HG02884 (cell line): ENCODE measurements around the gene PLIN5.
"Not testable (repeated sequence)": the region's sequence is repeated elsewhere in the genome, so short reads cannot be mapped to it uniquely, and the experiment has no call there.

Source experiments
- ATAC-seq: cut with Tn5 transposase; IDR thresholded peaks from one replicate; pipeline ENCODE4 v1.9.1; 2021; ENCODE audit warnings: mild to moderate bottlenecking, moderate library complexity; ENCODE audit not compliant: unreplicated experiment

PLIN5 gene

GRCh38 chr19:4568886-4569285 is 33.9 kb upstream of the PLIN5 start:
- no peak for ATAC-seq

- ATAC-seq, result no peak
Observed at GRCh38 chr19:4567584-4568071, 32.6 kb upstream of the PLIN5 start.

DNA sequence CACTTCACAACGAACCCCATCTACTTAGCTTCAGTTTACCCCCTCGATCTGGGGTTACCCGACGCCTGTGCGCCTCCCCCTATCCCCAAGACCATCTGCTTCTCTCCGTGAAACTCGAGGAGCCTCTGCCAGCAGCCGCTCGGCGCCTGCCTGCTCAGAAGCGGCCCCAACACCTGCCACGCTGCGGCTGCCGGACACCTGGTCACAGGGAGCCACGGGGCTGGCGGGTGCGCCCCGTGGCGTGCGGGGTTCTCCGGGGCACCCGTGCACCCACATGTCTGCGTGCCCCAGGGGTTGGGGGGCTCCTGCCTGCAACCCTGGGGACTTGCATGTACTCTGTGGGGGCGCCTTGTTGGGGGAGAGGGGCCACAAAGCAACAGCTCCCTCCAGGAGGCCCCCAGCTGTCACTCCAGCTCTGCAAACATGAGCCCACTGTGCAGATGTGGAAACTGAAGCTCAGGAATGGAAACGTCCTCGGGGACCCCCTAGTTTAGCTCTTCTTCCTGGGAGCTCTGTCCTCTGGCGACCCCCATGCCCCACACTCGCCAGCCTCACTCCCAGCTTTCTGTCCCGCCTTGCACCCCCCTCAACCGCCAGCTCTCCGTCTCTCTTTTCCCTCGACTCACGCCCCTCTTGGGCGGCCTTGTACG is 31.5 kb upstream of the PLIN5 start:
- ATAC-seq, result no peak

DNA sequence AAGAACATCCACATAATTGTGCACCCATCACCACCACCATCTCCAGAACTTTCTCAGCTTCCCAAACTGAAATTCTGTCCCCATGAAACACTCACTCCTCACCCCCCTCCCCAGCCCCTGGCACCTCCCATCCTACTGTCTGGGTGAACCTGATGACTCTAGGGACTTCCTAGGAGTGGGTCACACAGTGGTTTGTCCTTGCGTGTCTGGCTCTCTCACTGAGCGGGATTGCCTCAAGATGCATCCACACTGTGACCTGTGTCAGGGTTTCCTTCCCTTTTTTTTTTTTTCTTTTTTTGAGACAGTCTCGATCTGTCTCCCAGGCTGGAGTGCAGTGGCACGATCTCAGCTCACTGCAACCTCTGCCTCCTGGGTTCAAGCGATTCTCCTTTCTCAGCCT is 28.5 kb upstream of the PLIN5 start:
- ATAC-seq, result not testable (repeated sequence)

DNA sequence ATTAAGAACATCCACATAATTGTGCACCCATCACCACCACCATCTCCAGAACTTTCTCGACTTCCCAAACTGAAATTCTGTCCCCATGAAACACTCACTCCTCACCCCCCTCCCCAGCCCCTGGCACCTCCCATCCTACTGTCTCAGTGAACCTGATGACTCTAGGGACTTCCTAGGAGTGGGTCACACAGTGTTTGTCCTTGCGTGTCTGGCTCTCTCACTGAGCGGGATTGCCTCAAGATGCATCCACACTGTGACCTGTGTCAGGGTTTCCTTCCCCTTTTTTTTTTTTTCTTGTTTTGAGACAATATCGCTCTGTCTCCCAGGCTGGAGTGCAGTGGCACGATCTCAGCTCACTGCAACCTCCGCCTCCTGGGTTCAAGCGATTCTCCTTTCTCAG is 27.1 kb upstream of the PLIN5 start:
- ATAC-seq, result not testable (repeated sequence)

DNA sequence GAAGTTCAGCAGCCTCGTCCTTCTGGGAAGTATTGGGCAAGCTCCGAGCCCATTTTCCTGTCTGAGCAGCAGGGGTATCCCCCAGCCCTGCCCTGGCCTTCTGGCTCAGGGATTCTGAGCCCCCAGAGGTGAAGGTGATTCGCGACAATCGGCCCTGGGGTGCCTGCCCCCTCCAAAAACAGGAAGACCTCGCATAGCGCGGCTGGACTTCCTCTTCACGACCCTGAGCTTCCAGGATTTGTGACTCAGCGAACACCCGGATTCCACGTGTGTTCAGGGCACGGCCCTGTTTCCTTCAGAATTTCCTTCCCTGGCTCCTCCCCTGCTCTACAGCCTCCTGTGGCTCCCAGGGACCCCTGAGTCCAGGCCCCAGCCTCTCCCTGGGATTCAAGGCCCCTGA is 24.5 kb upstream of the PLIN5 start, which contains the start of gene SEMA6B:
TSS of gene SEMA6B (minus strand) at position 116 of the 400 bp plus-strand sequence. CDS start 1,227 bp downstream, outside the sequence.
- ATAC-seq, result no peak

- no peak for ATAC-seq
Observed at GRCh38 chr19:4557971-4558941, 23.2 kb upstream of the PLIN5 start.

- no peak for ATAC-seq
Observed at GRCh38 chr19:4557144-4557970, 22.3 kb upstream of the PLIN5 start.

- no peak for ATAC-seq
Observed at GRCh38 chr19:4556597-4557127, 21.6 kb upstream of the PLIN5 start.

GRCh38 chr19:4555657-4556561 is 20.9 kb upstream of the PLIN5 start:
- ATAC-seq, result no peak

- ATAC-seq, result no peak
Observed at GRCh38 chr19:4554717-4555116, 19.7 kb upstream of the PLIN5 start.

DNA sequence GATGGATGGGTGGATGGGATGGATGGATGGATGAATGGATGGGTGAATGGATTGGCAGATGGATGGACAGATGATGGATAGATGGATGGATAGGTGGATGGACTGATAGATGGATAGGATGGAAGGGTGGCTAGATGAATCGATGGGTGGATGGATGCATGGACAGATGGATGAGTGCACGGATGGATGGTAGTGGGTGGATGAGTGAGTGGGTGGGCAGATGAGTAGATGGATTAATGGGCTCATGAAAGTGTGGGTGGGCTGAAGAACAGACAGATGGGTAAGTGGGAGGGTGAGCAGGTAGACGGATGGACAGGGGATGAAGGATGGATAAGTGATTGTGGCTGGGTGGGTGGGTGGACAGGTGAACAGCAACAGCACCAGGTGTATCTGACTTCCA is 18.8 kb upstream of the PLIN5 start:
- ATAC-seq, result no peak

DNA sequence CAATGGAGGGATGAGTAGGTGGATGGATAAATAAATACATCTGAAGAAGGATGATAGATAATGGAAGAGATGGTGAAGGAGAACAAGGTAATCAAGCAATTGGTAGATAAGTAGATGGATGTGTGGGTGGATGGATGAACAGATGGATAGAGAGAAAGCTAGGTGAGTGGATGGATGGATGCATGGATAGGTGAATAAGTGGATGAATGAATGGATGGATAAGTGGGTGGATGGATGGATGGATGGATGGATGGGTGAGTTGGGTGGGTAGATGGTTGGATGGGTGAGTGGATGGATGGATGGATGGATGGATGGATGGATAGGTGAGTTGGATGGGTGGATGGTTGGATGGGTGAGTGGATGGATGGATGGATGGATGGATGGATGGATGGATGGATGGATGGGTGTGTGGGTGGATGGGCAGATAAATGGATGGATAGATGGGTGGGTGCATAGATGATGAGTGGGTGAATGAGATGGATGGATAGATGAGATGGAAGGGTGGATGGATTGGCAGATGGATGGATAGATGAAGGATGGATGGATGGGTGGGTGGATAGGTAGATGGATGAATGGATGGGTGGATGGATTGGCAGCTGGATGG is 18.2 kb upstream of the PLIN5 start:
- no peak for ATAC-seq

- no peak for ATAC-seq
Observed at GRCh38 chr19:4552525-4552819, 17.4 kb upstream of the PLIN5 start.

GRCh38 chr19:4550479-4551050 is 15.5 kb upstream of the PLIN5 start:
- ATAC-seq, result no peak

DNA sequence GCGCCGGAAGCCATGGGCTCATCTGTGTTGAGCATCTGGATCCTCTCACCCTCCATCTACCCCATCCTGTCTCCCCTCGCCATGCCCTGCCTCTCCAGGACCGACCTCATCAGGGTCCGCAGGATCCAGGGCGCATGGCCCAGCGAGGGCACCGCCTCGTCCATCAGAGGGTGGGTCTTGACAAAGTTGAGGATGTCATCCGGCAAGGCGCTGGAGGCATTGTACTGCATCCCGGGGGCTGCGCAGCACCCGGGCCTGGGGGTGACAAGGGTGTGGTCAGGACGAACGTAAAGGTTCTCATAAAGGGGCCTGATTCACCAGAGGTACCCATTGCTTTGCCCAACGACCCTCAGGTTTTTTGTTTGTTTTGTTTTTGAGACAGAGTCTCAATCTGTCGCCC is 15.0 kb upstream of the PLIN5 start:
- ATAC-seq, result no peak

GRCh38 chr19:4548238-4548584 is 13.2 kb upstream of the PLIN5 start:
- no peak for ATAC-seq

DNA sequence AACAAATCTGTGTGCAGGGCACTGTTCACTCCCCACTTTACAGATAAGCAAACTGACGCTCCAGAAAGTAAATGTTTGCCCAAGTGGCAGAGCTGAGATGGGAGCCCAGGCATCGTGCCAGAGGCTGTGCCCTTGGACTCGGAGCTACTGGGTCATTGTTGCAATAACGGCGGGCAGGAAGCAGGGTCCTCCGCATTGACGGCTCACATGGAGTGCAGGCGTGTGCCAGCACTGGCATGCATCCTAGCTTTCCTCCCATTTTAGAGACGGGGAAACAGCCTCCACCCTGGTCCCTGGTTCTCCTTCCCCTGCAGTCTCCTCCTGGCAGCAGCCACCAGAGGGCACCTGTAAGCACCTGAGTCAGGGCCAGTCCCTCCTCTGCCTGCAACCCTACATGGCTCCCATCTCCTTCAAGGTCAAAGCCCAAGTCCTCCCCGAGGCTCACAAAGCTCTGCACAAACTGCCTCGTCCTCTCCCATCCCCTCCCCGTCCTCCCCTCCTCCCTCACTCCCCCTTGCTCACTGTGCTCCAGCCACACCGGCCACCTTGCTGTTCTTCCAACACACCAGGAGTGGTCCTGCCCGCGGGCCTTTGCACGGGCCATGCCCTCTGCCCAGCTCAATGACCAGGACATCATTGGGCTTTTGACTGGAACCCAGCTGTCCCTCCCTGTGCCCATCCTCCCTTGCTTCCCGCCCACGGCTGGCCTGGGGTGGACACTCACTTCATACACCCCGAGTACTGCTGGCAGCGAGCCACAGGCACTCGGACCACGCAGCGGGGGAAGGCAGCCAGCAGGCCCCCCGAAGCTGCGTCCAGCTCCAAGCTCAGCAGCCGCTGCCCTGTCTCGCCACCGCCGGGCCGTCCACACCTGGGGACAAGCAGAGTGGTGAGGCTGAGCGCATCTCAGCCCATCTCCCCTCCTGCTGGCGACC is 12.5 kb upstream of the PLIN5 start:
- no peak for ATAC-seq
